HepG2 (cell line): ENCODE results near the gene MRM3. TPM values are rescaled to one million over a fixed set of nuclear protein-coding genes. Genes with fewer than 3 reads are reported as not detected.

Experiments used
- GATA4 ChIP-seq: sonication (generic); IDR thresholded peaks from 2 replicates; pipeline ENCODE4 v1.6.1; 2016; ENCODE audit warnings: antibody characterized with exemption, low read depth, borderline replicate concordance
- GATAD2A ChIP-seq: IDR thresholded peaks from 2 replicates; pipeline ENCODE4 v1.6.1; 2016
- GMEB1 ChIP-seq: sonication (generic); formaldehyde crosslinking; IDR thresholded peaks from 2 replicates; pipeline ENCODE4 v1.5.1; 2020; ENCODE audit warnings: missing genetic modification reagents, mild to moderate bottlenecking, borderline replicate concordance
- MAFG ChIP-seq: sonication (generic); formaldehyde crosslinking; IDR thresholded peaks from 2 replicates; pipeline ENCODE4 v1.5.1; 2020; ENCODE audit warnings: mild to moderate bottlenecking, missing genetic modification reagents
- RCOR2 ChIP-seq: IDR thresholded peaks from 2 replicates; pipeline ENCODE4 v1.6.1; 2016; ENCODE audit warnings: missing biosample characterization, missing genetic modification reagents
- TEAD3 ChIP-seq: optimal IDR thresholded peaks from 2 replicates; pipeline ENCODE3; 2016; ENCODE audit warnings: borderline replicate concordance
- ZBTB40 ChIP-seq, 2 experiments: fragments of 450-650 bp in 1 of 2; sonication (generic) in 1 of 2; formaldehyde crosslinking in 1 of 2; IDR thresholded peaks; 2 replicates each; pipeline versions ENCODE4 v1.6.1 to v1.8.0; 2016 to 2022; ENCODE audit warnings: antibody characterized with exemption in 1 of 2, mild to moderate bottlenecking in 1 of 2, missing genetic modification reagents in 1 of 2
- ZBTB7A ChIP-seq: sonication (generic); formaldehyde crosslinking; IDR thresholded peaks from 2 replicates; pipeline ENCODE4 v1.8.0; 2022; ENCODE audit warnings: mild to moderate bottlenecking, missing genetic modification reagents
- ZFAT ChIP-seq: sonication (generic); formaldehyde crosslinking; conservative IDR thresholded peaks from 2 replicates; pipeline ENCODE4 v1.8.1; 2023; ENCODE audit warnings: missing genetic modification reagents, inconsistent platforms
- ZNF17 ChIP-seq: sonication (generic); formaldehyde crosslinking; IDR thresholded peaks from 2 replicates; pipeline ENCODE4 v1.5.0; 2020; ENCODE audit warnings: mild to moderate bottlenecking, missing genetic modification reagents
- ZNF367 ChIP-seq: sonication (generic); formaldehyde crosslinking; IDR thresholded peaks from 2 replicates; pipeline ENCODE4 v1.4.0; 2020; ENCODE audit warnings: missing genetic modification reagents, borderline replicate concordance
- ZNF564 ChIP-seq: sonication (generic); formaldehyde crosslinking; IDR thresholded peaks from 2 replicates; pipeline ENCODE4 v1.8.1; 2023; ENCODE audit warnings: mild to moderate bottlenecking, missing genetic modification reagents
- ZNF570 ChIP-seq: sonication (generic); formaldehyde crosslinking; IDR thresholded peaks from 2 replicates; pipeline ENCODE4 v1.4.0; 2020; ENCODE audit warnings: mild to moderate bottlenecking, missing genetic modification reagents, borderline replicate concordance
- ZNF660 ChIP-seq: sonication (generic); formaldehyde crosslinking; IDR thresholded peaks from 2 replicates; pipeline ENCODE4 v1.5.1; 2020; ENCODE audit warnings: mild to moderate bottlenecking, low read depth, missing genetic modification reagents, borderline replicate concordance
- ZNF776 ChIP-seq: sonication (generic); formaldehyde crosslinking; IDR thresholded peaks from 2 replicates; pipeline ENCODE4 v1.4.0; 2020; ENCODE audit warnings: mild to moderate bottlenecking, missing genetic modification reagents
- polyA plus RNA-seq, 8 experiments: library from polyadenylated mRNA; depleted of rRNA in 3 of 8; stranded (reverse) in 7 of 8; unstranded in 1 of 8; fragments of >200 nt; fragmentation: Illumina TruSeq in 4 of 8; extraction: Trizol in 4 of 8; gene quantifications; 2 replicates each; pipeline versions ENCODE4 v1.2.1 to v1.2.3, GENCODE V29; 2011 to 2016; ENCODE audit warnings: low read depth in 4 of 8, missing spikeins in 1 of 8, mixed read lengths in 1 of 8; ENCODE audit not compliant: insufficient read depth in 1 of 8
- total RNA-seq, 5 experiments: library from RNA; depleted of rRNA; stranded (reverse); fragments of >200 nt; fragmentation: Illumina TruSeq; extraction: Trizol; gene quantifications; 2 replicates each; pipeline ENCODE4 v1.2.3, GENCODE V29; 2016; ENCODE audit warnings: low read depth in 1 of 5
- TF ChIP-seq, protein P1 (sequence below): sonication (generic); formaldehyde crosslinking; IDR thresholded peaks from 2 replicates; pipeline ENCODE4 v1.4.0; 2020; ENCODE audit warnings: missing genetic modification reagents

Gene MRM3
- total and polyA plus RNA-seq, 2 of the 13 experiments (the other 11 are each of a cell fraction or from before 2014, with no cell fraction given) = 12.3 to 25.5 TPM

GRCh38 chr17:781805-782731 is at the start of gene MRM3, which contains the start of gene GLOD4 (continued):
- TF ChIP-seq, protein P1, sequence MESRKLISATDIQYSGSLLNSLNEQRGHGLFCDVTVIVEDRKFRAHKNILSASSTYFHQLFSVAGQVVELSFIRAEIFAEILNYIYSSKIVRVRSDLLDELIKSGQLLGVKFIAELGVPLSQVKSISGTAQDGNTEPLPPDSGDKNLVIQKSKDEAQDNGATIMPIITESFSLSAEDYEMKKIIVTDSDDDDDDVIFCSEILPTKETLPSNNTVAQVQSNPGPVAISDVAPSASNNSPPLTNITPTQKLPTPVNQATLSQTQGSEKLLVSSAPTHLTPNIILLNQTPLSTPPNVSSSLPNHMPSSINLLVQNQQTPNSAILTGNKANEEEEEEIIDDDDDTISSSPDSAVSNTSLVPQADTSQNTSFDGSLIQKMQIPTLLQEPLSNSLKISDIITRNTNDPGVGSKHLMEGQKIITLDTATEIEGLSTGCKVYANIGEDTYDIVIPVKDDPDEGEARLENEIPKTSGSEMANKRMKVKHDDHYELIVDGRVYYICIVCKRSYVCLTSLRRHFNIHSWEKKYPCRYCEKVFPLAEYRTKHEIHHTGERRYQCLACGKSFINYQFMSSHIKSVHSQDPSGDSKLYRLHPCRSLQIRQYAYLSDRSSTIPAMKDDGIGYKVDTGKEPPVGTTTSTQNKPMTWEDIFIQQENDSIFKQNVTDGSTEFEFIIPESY (CRISPR knock-in tag) = peak; percentile 50; the same call in 1 of the 2 replicates
- TF ChIP-seq ZNF570 (CRISPR knock-in tag) (0 out of 2 replicates have a peak, but pooled peaks have one; percentile 58), ZNF660 (CRISPR knock-in tag) (no peak), TEAD3 (CRISPR knock-in tag) (peak; percentile 63), ZBTB40 (IDR thresholded peaks at IDR 0.05) (no peak), ZBTB40 (CRISPR knock-in tag; IDR thresholded peaks at IDR 0.05) (peak; percentile 84), MAFG (CRISPR knock-in tag) (no peak), RCOR2 (no peak), ZNF776 (CRISPR knock-in tag) (peak; percentile 87), GATAD2A (CRISPR knock-in tag) (peak; percentile 83), ZNF564 (peak; percentile 80; the same call in 1 of the 2 replicates), GATA4 (no peak), ZNF17 (CRISPR knock-in tag) (no peak), ZBTB7A (CRISPR knock-in tag) (peak; percentile 82), GMEB1 (CRISPR knock-in tag) (peak; percentile 96), ZFAT (CRISPR knock-in tag) (no peak), ZNF367 (CRISPR knock-in tag) (no peak)
